GM19351 (cell line): ENCODE results near the gene SMCO1.
"Not testable (repeated sequence)": the region's sequence is repeated elsewhere in the genome, so short reads cannot be mapped to it uniquely, and the experiment has no call there.

Experiments
- ATAC-seq: cut with Tn5 transposase; IDR thresholded peaks from one replicate; pipeline ENCODE4 v1.9.1; 2021; ENCODE audit warnings: mild to moderate bottlenecking, moderate library complexity; ENCODE audit not compliant: unreplicated experiment

Gene SMCO1

GRCh38 chr3:196523841-196524240 is 8.7 kb upstream of the SMCO1 start:
- no peak for ATAC-seq

- not testable (repeated sequence) for ATAC-seq
Observed at GRCh38 chr3:196521291-196521690, 6.1 kb upstream of the SMCO1 start.

- no peak for ATAC-seq
Observed at GRCh38 chr3:196519718-196520082, 4.6 kb upstream of the SMCO1 start.

- ATAC-seq, result no peak
Observed at GRCh38 chr3:196518966-196519717, 4.0 kb upstream of the SMCO1 start.

- ATAC-seq, result no peak
Observed at GRCh38 chr3:196517919-196518318, 2.8 kb upstream of the SMCO1 start.

GRCh38 chr3:196517162-196517800 is 2.1 kb upstream of the SMCO1 start:
- ATAC-seq, result no peak

- ATAC-seq, result no peak
Observed at GRCh38 chr3:196514350-196514716, 813 bp downstream of the SMCO1 start.

- no peak for ATAC-seq
Observed at GRCh38 chr3:196513697-196514349, 1.3 kb downstream of the SMCO1 start.

GRCh38 chr3:196511646-196512425 is 3.3 kb downstream of the SMCO1 start:
- not testable (repeated sequence) for ATAC-seq

GRCh38 chr3:196511108-196511507 is 4.0 kb downstream of the SMCO1 start:
- not testable (repeated sequence) for ATAC-seq

- no peak for ATAC-seq
Observed at GRCh38 chr3:196506687-196507086, 8.5 kb downstream of the SMCO1 start.

GRCh38 chr3:196504556-196504955 is 10.6 kb downstream of the SMCO1 start:
- no peak for ATAC-seq

GRCh38 chr3:196504077-196504398 is 11.1 kb downstream of the SMCO1 start:
- not testable (repeated sequence) for ATAC-seq

GRCh38 chr3:196503196-196504076 is 11.7 kb downstream of the SMCO1 start, which contains the start of gene RNF168:
Gene RNF168, minus strand, starts transcription at chr3:196503768. Its CDS starts 595 bp downstream, at chr3:196503173.
- peak; percentile 72 for ATAC-seq

- no peak for ATAC-seq
Observed at GRCh38 chr3:196502775-196503195, 12.4 kb downstream of the SMCO1 start.

GRCh38 chr3:196501316-196502044 is 13.7 kb downstream of the SMCO1 start:
- no peak for ATAC-seq

GRCh38 chr3:196499807-196500524 is 15.2 kb downstream of the SMCO1 start:
- ATAC-seq, result no peak

GRCh38 chr3:196499061-196499460 is 16.1 kb downstream of the SMCO1 start:
- no peak for ATAC-seq

GRCh38 chr3:196498297-196498696 is 16.8 kb downstream of the SMCO1 start:
- ATAC-seq, result no peak
